Measurements from ENCODE around the gene SOCS2.

- TF ChIP-seq CTCF (IDR thresholded peaks at IDR 0.05), result no peak
- no peak for TF ChIP-seq POLR2A (IDR thresholded peaks at IDR 0.05)
Observed at GRCh38 chr12:93577222-93577621, 4.7 kb downstream of the SOCS2 start.

Measured in right lobe of liver (tissue), 4 donors.